Measurements from ENCODE around the gene COX4I2. TPM values are rescaled to one million over a fixed set of nuclear protein-coding genes. Genes with fewer than 3 reads are reported as not detected.
A peak's percentile ranks its signal among the peaks of the same experiment; 100 is the strongest.

The COX4I2 gene
- total RNA-seq, 1 donor from 2014 or later = 61.4 TPM

GRCh38 chr20:31673435-31673834, 35.7 kb downstream of the COX4I2 start:
- Histone ChIP-seq H3K9me3 (no peaks in the 10 kb centered on the region), H3K4me3 (no peak overlapping the region), H3K4me1 (peaks cover 58 to 100% of the 10 kb centered on the region in 2 donors), H3K36me3 (peaks cover 3 to 6% of the 10 kb centered on the region in 2 donors), H3K27me3 (no peaks in the 10 kb centered on the region), H3K27ac (peak overlapping the region; percentile 89 to 95)
- no peak for DNase-seq (ENCODE audit: low spot score in 2 of 2)
- intact Hi-C loops (cut with DNase I) = no loop called here
- no peak for TF ChIP-seq CTCF (IDR thresholded peaks at IDR 0.05)

- Histone ChIP-seq H3K4me1 (peaks cover 63 to 100% of the 10 kb centered on the region in 2 donors), H3K27me3 (no peaks in the 10 kb centered on the region), H3K4me3 (no peak overlapping the region), H3K36me3 (peaks cover 3 to 6% of the 10 kb centered on the region in 2 donors), H3K9me3 (no peaks in the 10 kb centered on the region), H3K27ac (peak overlapping the region; percentile 89 to 95)
- TF ChIP-seq CTCF (IDR thresholded peaks at IDR 0.05) = no peak
- intact Hi-C loops (cut with DNase I) = no loop called here
- DNase-seq (ENCODE audit: low spot score in 2 of 2) = no peak
Observed at GRCh38 chr20:31673943-31674463, 36.3 kb downstream of the COX4I2 start.

GRCh38 chr20:31674895-31675827, 37.4 kb downstream of the COX4I2 start:
- no peaks in the 10 kb centered on the region for H3K27me3 ChIP-seq
- H3K4me1 ChIP-seq = peaks cover 56 to 98% of the 10 kb centered on the region in 2 donors
- H3K4me3 ChIP-seq = peak overlapping the region; percentile 14 to 27
- peaks cover 0 to 6% of the 10 kb centered on the region in 2 donors for H3K36me3 ChIP-seq
- intact Hi-C loops (cut with DNase I) = no loop called here
- TF ChIP-seq CTCF (IDR thresholded peaks at IDR 0.05) = no peak
- DNase-seq (ENCODE audit: low spot score in 2 of 2) = peak; percentile 62 to 92
- H3K27ac ChIP-seq = peak overlapping the region; percentile 89 to 95
- no peaks in the 10 kb centered on the region for H3K9me3 ChIP-seq

GRCh38 chr20:31675828-31676608, 38.3 kb downstream of the COX4I2 start:
- no peaks in the 10 kb centered on the region for H3K27me3 ChIP-seq
- intact Hi-C loops (cut with DNase I) = no loop called here
- H3K4me3 ChIP-seq = peak overlapping the region in 1 of 2 donors; percentile 27
- H3K4me1 ChIP-seq = peaks cover 51 to 94% of the 10 kb centered on the region in 2 donors
- H3K9me3 ChIP-seq = no peaks in the 10 kb centered on the region
- TF ChIP-seq CTCF (IDR thresholded peaks at IDR 0.05) = no peak
- DNase-seq (ENCODE audit: low spot score in 2 of 2) = no peak
- peak overlapping the region; percentile 89 to 95 for H3K27ac ChIP-seq
- peaks cover 0 to 9% of the 10 kb centered on the region in 2 donors for H3K36me3 ChIP-seq

GRCh38 chr20:31676609-31676989, 38.9 kb downstream of the COX4I2 start:
- TF ChIP-seq CTCF (IDR thresholded peaks at IDR 0.05) = no peak
- intact Hi-C loops (cut with DNase I) = no loop called here
- DNase-seq (ENCODE audit: low spot score in 2 of 2) = no peak
- no peaks in the 10 kb centered on the region for H3K9me3 ChIP-seq
- H3K4me3 ChIP-seq = no peak overlapping the region
- peak overlapping the region; percentile 89 to 95 for H3K27ac ChIP-seq
- peaks cover 45 to 94% of the 10 kb centered on the region in 2 donors for H3K4me1 ChIP-seq
- H3K36me3 ChIP-seq = peaks cover 0 to 9% of the 10 kb centered on the region in 2 donors
- no peaks in the 10 kb centered on the region for H3K27me3 ChIP-seq
